ENCODE results near the gene GYG2.
"Not testable (repeated sequence)": the region's sequence is repeated elsewhere in the genome, so short reads cannot be mapped to it uniquely, and the experiment has no call there.

DNA sequence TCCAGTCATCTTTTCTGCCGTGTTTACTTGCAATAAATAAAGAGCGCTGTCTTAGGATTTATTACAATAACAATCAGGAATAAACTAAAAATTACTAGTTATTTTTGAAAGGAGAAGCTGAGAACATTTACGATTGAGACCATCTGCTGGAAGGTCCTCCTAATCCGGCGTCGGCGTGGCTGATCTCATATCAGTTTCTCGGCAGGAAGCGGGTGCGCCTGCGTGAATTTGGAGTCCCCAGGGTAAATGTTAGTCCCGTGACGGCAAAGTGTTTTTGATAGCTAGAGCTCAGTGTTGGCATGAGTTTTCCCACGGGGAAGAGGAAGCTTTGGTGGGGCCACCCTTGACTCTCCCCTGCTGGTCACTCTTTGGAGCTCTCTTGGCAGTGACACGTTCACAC, 31.9 kb upstream of the GYG2 start:
- TF ChIP-seq MYC (IDR thresholded peaks at IDR 0.05; ENCODE audit: low read depth, low read length); CTCF (IDR thresholded peaks at IDR 0.05; ENCODE audit: extremely low read depth in 1 of 2, insufficient read depth in 1 of 2, low read depth in 1 of 2, low read length in 2 of 2); POLR2A (IDR thresholded peaks at IDR 0.05; ENCODE audit: low read depth, low read length); POLR2AphosphoS5 (IDR thresholded peaks at IDR 0.05; ENCODE audit: insufficient read depth, low read depth, low read length); EZH2 (IDR thresholded peaks at IDR 0.05; ENCODE audit: borderline replicate concordance, low read depth, low read length, severe bottlenecking); FOS (IDR thresholded peaks at IDR 0.05; ENCODE audit: borderline replicate concordance, insufficient read depth, low read length); JUN (IDR thresholded peaks at IDR 0.05; ENCODE audit: borderline replicate concordance, insufficient read depth, insufficient read length, low read depth); MAX (IDR thresholded peaks at IDR 0.05; ENCODE audit: insufficient read depth, insufficient read length): not testable (repeated sequence)
